B cell (primary cell): ENCODE data around the gene NUCKS1. TPM values are rescaled to one million over a fixed set of nuclear protein-coding genes. Genes with fewer than 3 reads are reported as not detected.
A peak's percentile ranks its signal among the peaks of the same experiment; 100 is the strongest.

ENCODE experiments used
- ATAC-seq: fragments of 200-7000 bp; cut with Tn5 transposase; one replicate; pipeline ENCODE4 v1.10.0; 2021; ENCODE audit warnings: low read depth, mild to moderate bottlenecking, moderate number of reproducible peaks, moderate library complexity
- CTCF ChIA-PET: fragments of 350-600 bp; sonication (Branson Sonifier 250); formaldehyde crosslinking; loops from one replicate; lab custom pipeline; 2021; ENCODE audit warnings: antibody characterized with exemption, inconsistent platforms; lab: Charles Lee
- POLR2A ChIA-PET: fragments of 350-600 bp; sonication (Branson Sonifier 250); formaldehyde crosslinking; loops from one replicate; lab custom pipeline; 2021; ENCODE audit warnings: antibody characterized with exemption; lab: Charles Lee
- DNase-seq: peaks from one replicate; pipeline ENCODE4 v3.0.0; 2013
- H2AFZ ChIP-seq: 2 replicates; pipeline ENCODE4 v1.6.1; 2012; ENCODE audit warnings: mild to moderate bottlenecking, low read depth, low read length; ENCODE audit not compliant: insufficient read depth, poor library complexity, severe bottlenecking
- H3K27ac ChIP-seq, 2 donors: 1 replicate in 1 of 2; 2 replicates in 1 of 2; pipeline ENCODE4 v1.5.1; 2012 to 2013; ENCODE audit warnings: low read length in 2 of 2, mild to moderate bottlenecking in 2 of 2, moderate library complexity in 1 of 2
- H3K27me3 ChIP-seq, 4 experiments: fragments of 200-600 bp in 1 of 4; sonication (generic) in 1 of 4; replicated peaks in 1 of 4; 1 replicate in 2 of 4; 2 replicates in 2 of 4; pipeline versions ENCODE4 v1.6.1 to v1.7.0; 2013 to 2016; ENCODE audit warnings: low read length in 3 of 4, mild to moderate bottlenecking in 2 of 4, mixed read lengths in 1 of 4, moderate library complexity in 1 of 4; ENCODE audit not compliant: insufficient read depth in 4 of 4, control insufficient read depth in 3 of 4; ENCODE audit errors: control extremely low read depth in 1 of 4
- H3K36me3 ChIP-seq, 2 experiments: replicated peaks in 1 of 2; 1 replicate in 1 of 2; 2 replicates in 1 of 2; pipeline versions ENCODE4 v1.6.1 to v1.7.1; 2013; ENCODE audit warnings: low read length in 1 of 2; ENCODE audit not compliant: insufficient read depth in 2 of 2, control insufficient read depth in 1 of 2; ENCODE audit errors: control extremely low read depth in 1 of 2, extremely low read depth in 1 of 2
- H3K4me1 ChIP-seq, 2 donors: fragments of 200-600 bp in 1 of 2; sonication (generic) in 1 of 2; 1 replicate in 1 of 2; 2 replicates in 1 of 2; pipeline versions ENCODE4 v1.5.1 to v1.6.1; 2013 to 2017; ENCODE audit warnings: low read length in 2 of 2; ENCODE audit not compliant: control insufficient read depth in 2 of 2, insufficient read depth in 2 of 2
- H3K4me2 ChIP-seq: replicated peaks from 2 replicates; pipeline ENCODE3; 2012; ENCODE audit warnings: mild to moderate bottlenecking, low read depth, low read length; ENCODE audit not compliant: poor library complexity, severe bottlenecking
- H3K4me3 ChIP-seq, 5 experiments: fragments of 200-600 bp in 1 of 5; sonication (generic) in 1 of 5; 1 replicate in 3 of 5; 2 replicates in 2 of 5; pipeline versions ENCODE4 v1.5.1 to v1.7.0; 2011 to 2016; ENCODE audit warnings: low read length in 4 of 5, mild to moderate bottlenecking in 4 of 5, low read depth in 2 of 5, control low read depth in 1 of 5, moderate library complexity in 1 of 5; ENCODE audit not compliant: insufficient read depth in 1 of 5; ENCODE audit errors: control extremely low read depth in 1 of 5, extremely low read depth in 1 of 5
- H3K79me2 ChIP-seq: fragments of 200-600 bp; sonication (generic); one replicate; pipeline ENCODE4 v1.6.0; 2016; ENCODE audit warnings: low read length; ENCODE audit not compliant: control insufficient read depth, insufficient read depth
- H3K9ac ChIP-seq: fragments of 200-600 bp; sonication (generic); 2 replicates; pipeline ENCODE4 v1.6.1; 2017; ENCODE audit warnings: mild to moderate bottlenecking, low read length, moderate library complexity
- H3K9me3 ChIP-seq, 3 donors: one replicate each; pipeline versions ENCODE4 v1.6.1 to v1.7.1; 2013; ENCODE audit warnings: low read length in 2 of 3; ENCODE audit not compliant: control insufficient read depth in 2 of 3, insufficient read depth in 1 of 3; ENCODE audit errors: control extremely low read depth in 1 of 3
- H4K20me1 ChIP-seq: 2 replicates; pipeline ENCODE4 v1.6.0; 2012; ENCODE audit warnings: mild to moderate bottlenecking, low read length; ENCODE audit not compliant: insufficient read depth, control insufficient read depth, poor library complexity, severe bottlenecking
- H3K27ac Mint-ChIP-seq: one replicate; pipeline ENCODE4 v1.8.0; 2021; ENCODE audit warnings: mixed read lengths
- H3K27me3 Mint-ChIP-seq: one replicate; pipeline ENCODE4 v1.8.0; 2021; ENCODE audit warnings: mixed read lengths
- H3K4me1 Mint-ChIP-seq: one replicate; pipeline ENCODE4 v1.8.0; 2021; ENCODE audit warnings: mixed read lengths
- H3K4me3 Mint-ChIP-seq: one replicate; pipeline ENCODE4 v1.8.0; 2021; ENCODE audit warnings: mixed read lengths
- H3K9me3 Mint-ChIP-seq: one replicate; pipeline ENCODE4 v1.8.0; 2022; ENCODE audit warnings: mixed read lengths; ENCODE audit not compliant: insufficient read depth
- CTCF ChIP-seq: fragments of 200-600 bp; IDR thresholded peaks from one replicate; pipeline ENCODE4 v1.8.0; 2022; ENCODE audit warnings: antibody characterized with exemption, mild to moderate bottlenecking
- EZH2 ChIP-seq: IDR thresholded peaks from 2 replicates; pipeline ENCODE4 v1.6.1; 2012; ENCODE audit warnings: borderline replicate concordance, low read depth, mild to moderate bottlenecking, moderate library complexity, low read length; ENCODE audit not compliant: insufficient read depth, poor library complexity, severe bottlenecking
- WGBS: methylation state at CpG from one replicate; pipeline ENCODE4 v1.1.5; 2013; ENCODE audit warnings: missing lambda C conversion rate; ENCODE audit not compliant: insufficient coverage; 5-methylcytosine and 5-hydroxymethylcytosine counted together
- intact Hi-C: fragments of 100-400 bp; cut with micrococcal nuclease; formaldehyde crosslinking; loops from one replicate; pipeline ENCODE4 v1.10.0; 2022
- polyA plus RNA-seq: library from polyadenylated mRNA; depleted of rRNA; stranded (reverse); fragments of >200 nt; gene quantifications from 2 replicates; pipeline ENCODE4 v1.2.3, GENCODE V29; 2012
- total RNA-seq, 2 donors: library from RNA; stranded (reverse); fragments of 120-200 nt in 1 of 2; gene quantifications; 1 replicate in 1 of 2; 2 replicates in 1 of 2; pipeline versions ENCODE4 v1.2.3 to v1.2.4, GENCODE V29; 2013 to 2022

The NUCKS1 gene
- total and polyA plus RNA-seq, 2 donors (not counting 1 experiment from before 2014, with no cell fraction given) = 6.5 to 90.1 TPM

GRCh38 chr1:205716371-205717132 is 33.4 kb downstream of the NUCKS1 start:
- Histone ChIP-seq H3K9ac (no peak overlapping the region), H2AFZ (no peak overlapping the region), H3K4me1 (no peaks in the 10 kb centered on the region), H3K36me3 (peaks cover 10 to 53% of the 10 kb centered on the region in 2 experiments), H3K4me3 (no peak overlapping the region), H3K27ac (no peak overlapping the region), H4K20me1 (no peaks in the 10 kb centered on the region), H3K79me2 (no peaks in the 10 kb centered on the region), H3K9me3 (peaks cover 0 to 3% (median 0%) of the 10 kb centered on the region in 3 donors), H3K4me2 (no peak overlapping the region), H3K27me3 (no peaks in the 10 kb centered on the region)
- intact Hi-C loops = no loop called here
- Mint-ChIP-seq H3K4me3 (no peak overlapping the region), H3K27ac (no peak overlapping the region), H3K27me3 (no peaks in the 10 kb centered on the region), H3K4me1 (peaks cover 5% of the 10 kb centered on the region), H3K9me3 (no peaks in the 10 kb centered on the region)
- WGBS = 95% methylated on average over 4 of the region's 7 CpGs
- POLR2A ChIA-PET = no interaction called here
- TF ChIP-seq EZH2 = no peak
- TF ChIP-seq CTCF = no peak
- no peak for DNase-seq
- CTCF ChIA-PET = no interaction called here
- ATAC-seq = no peak

- DNase-seq (no peak), ATAC-seq (no peak)
- H3K27me3 Mint-ChIP-seq = no peaks in the 10 kb centered on the region
- no peak overlapping the region for H3K4me3 ChIP-seq
- peaks cover 13% of the 10 kb centered on the region for H3K4me1 Mint-ChIP-seq
- no peaks in the 10 kb centered on the region for H4K20me1 ChIP-seq
- H3K4me3 Mint-ChIP-seq = no peak overlapping the region
- TF ChIP-seq CTCF = no peak
- H2AFZ ChIP-seq = no peak overlapping the region
- H3K4me1 ChIP-seq = peaks cover 5 to 6% of the 10 kb centered on the region in 2 donors
- no peak overlapping the region for H3K9ac ChIP-seq
- intact Hi-C loops = no loop called here
- ChIA-PET POLR2A (no interaction called here), CTCF (interaction anchor here (1.1 to 16.3 kb wide), 3 partner anchors 10 to 124 kb away, joined by 4 to 943 read pairs (median 154); no protein-coding TSS in a partner anchor)
- WGBS = no CpG with 5 or more reads among the region's 5 CpGs
- H3K36me3 ChIP-seq = peaks cover 6 to 45% of the 10 kb centered on the region in 2 experiments
- H3K79me2 ChIP-seq = no peaks in the 10 kb centered on the region
- peak overlapping the region in 1 of 2 donors; percentile 20 for H3K27ac ChIP-seq
- no peaks in the 10 kb centered on the region for H3K9me3 ChIP-seq
- H3K27me3 ChIP-seq = no peaks in the 10 kb centered on the region
- H3K9me3 Mint-ChIP-seq = no peaks in the 10 kb centered on the region
- no peak overlapping the region for H3K27ac Mint-ChIP-seq
- H3K4me2 ChIP-seq = no peak overlapping the region
Observed at GRCh38 chr1:205715628-205716027, 34.4 kb downstream of the NUCKS1 start.
